OCI-M2 (cell line): Measurements from ENCODE around the gene TTC29.
"Not testable (repeated sequence)": the region's sequence is repeated elsewhere in the genome, so short reads cannot be mapped to it uniquely, and the experiment has no call there.

Experiments used
- DNase-seq: peaks from one replicate; lab custom pipeline; 2025; ENCODE audit not compliant: unreplicated experiment; lab: John Stamatoyannopoulos, UW

The TTC29 gene

GRCh38 chr4:146723519-146723918 is 222.1 kb downstream of the TTC29 start:
- DNase-seq, result not testable (repeated sequence)

- DNase-seq, result no peak
Observed at GRCh38 chr4:146709956-146710355, 235.7 kb downstream of the TTC29 start.

GRCh38 chr4:146699910-146700309 is 245.8 kb downstream of the TTC29 start:
- DNase-seq, result no peak

GRCh38 chr4:146674829-146675570 is 270.7 kb downstream of the TTC29 start:
- no peak for DNase-seq

GRCh38 chr4:146663968-146664311 is 281.7 kb downstream of the TTC29 start:
- not testable (repeated sequence) for DNase-seq

GRCh38 chr4:146661367-146661766 is 284.3 kb downstream of the TTC29 start:
- DNase-seq, result no peak
